Hair follicular keratinocyte (primary cell): Measurements from ENCODE around the gene SP7. TPM values are rescaled to one million over a fixed set of nuclear protein-coding genes. Genes with fewer than 3 reads are reported as not detected.

Source experiments
- total RNA-seq: library from RNA; depleted of rRNA; stranded (reverse); fragments of >200 nt; gene quantifications from 2 replicates; pipeline ENCODE4 v1.2.3, GENCODE V29; 2015

The SP7 gene
- not detected in 2 replicates for total RNA-seq

DNA sequence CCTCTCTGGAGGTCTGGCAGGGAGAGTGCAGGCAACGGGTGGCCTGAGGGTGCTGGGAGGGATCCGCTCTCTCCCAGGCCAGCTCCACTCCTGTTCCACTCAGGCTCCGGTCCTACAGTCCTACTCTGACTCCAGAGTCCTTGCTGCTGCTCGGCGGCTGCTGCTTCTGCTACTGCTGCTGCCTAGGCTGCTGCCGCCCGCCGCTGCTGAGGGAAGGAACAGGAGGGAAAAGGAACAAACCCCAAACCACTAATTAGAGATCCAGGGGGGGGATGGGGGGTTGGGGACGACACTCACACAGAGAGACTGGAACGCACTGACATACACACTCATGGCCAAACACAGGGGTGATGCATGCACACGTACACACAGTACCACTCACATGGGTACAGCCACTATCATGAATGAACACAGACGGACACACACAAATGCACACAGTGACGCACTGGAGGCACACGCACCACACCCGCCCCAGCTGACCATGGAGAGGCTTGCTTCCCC is at the start of gene SP7:
Gene SP7 (minus strand): TSS at position 174 of the 501 bp plus-strand sequence. CDS start 708 bp downstream, outside the sequence.

DNA sequence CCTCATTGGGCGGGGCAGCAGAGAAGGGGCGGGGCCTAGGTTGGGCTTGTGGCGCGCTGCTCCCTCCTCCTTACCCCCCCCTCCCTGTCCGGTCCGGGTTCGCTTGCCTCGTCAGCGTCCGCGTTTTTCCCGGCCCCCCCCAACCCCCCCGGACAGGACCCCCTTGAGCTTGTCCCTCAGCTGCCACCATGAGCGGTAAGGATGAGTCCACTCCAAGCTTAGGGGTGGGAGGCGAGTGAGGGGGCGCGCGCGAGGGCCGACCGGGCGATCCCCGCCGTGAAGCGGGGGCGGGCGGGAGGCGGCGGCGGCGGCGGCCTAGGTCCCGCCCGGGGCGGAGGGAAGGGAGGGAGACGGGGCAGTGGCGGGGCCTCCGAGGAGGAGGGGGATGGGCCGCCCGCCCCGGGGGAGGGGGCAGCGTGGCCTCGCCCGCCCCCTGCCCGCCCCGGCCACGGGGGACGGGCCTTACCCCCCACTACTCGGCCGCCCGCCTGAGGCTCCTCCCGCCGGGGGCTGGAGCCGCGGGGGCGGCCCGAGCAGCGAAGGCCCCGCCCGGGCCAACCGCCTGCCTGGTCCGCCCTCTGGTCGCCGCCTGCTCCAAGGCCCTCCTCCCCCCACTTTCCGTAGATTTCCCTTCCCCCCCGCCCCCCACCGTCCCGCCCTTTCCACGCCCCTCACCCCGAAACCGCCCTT is 44.1 kb upstream of the SP7 start, which contains the start of gene SP1:
Gene SP1 (plus strand): TSS at position 73 of the 690 bp plus-strand sequence. CDS start 116 bp downstream, at position 189.

DNA sequence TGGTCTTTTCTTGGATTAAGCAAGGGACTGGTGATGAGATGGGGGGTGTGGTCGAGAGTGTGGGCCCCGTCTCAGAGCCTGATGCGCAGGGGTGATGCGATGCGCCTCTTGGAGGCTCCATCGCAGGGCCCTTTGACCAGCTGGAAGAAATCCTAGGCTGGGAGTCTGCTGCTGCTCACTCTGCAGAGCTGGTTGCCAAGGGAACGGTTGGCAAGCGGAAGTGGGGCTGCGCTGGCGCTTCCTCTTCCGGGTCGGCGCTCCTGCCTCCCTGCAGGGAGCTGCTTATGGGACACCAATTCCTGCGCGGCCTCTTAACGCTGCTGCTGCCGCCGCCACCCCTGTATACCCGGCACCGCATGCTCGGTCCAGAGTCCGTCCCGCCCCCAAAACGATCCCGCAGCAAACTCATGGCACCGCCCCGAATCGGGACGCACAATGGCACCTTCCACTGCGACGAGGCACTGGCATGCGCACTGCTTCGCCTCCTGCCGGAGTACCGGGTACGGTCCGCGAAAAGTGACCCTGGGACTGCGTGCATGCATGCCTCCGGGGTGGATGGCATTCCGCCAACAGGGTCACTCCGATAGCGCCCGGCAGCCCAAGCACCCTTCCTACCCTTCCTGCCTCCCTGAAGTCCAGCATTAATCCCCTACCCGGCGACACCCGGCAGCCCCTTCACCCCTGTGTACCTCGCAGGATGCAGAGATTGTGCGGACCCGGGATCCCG is 36.5 kb downstream of the SP7 start, which contains the start of gene MYG1:
Gene MYG1 (plus strand): TSS at position 242 of the 727 bp plus-strand sequence. CDS start 43 bp downstream, at position 285.

DNA sequence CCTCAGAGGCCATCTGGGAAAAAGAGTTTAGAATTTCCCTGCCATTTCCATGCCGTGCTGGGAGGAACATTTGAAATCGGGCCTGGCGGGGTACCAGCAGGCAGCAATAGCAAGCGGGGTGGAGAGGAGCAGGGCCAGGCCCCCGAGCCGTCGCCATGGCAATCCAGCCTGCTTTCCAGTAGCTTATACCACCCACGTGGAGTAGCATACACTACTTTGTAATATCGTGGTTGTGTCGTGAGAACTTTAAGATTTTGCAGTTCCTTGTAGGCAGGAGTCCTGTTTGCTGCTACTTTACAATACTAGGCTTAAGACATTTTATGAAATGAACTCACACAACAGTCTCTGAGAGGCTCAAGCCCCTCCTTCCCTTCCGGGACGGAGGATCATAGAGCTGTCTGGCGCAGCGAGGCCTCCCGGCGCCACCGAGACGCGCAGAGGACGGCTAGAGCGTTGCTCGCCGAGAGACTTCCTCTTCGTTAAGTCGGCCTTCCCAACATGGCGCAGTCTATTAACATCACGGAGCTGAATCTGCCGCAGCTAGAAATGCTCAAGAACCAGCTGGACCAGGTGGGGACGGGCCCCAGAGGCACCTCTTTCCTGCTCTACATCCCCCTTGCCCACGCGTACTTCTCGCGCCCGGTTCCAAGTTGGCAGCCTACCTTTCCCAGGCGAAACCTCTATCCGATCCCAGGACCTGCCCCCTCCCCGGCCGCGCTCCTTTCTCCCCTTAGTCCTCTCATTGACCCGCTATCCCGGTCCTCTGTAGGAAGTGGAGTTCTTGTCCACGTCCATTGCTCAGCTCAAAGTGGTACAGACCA is 40.9 kb downstream of the SP7 start, which contains the start of gene PFDN5:
Gene PFDN5 (plus strand): TSS at position 473 of the 821 bp plus-strand sequence. CDS start 26 bp downstream, at position 499.

Other genes starting within 250 kb of the SP7 start
- gene IGFBP6, start 238.7 kb downstream of the SP7 start, total RNA-seq, result 93.5 and 128 TPM in 2 replicates
- not detected in 2 replicates for gene SOAT2, start 232.9 kb downstream of the SP7 start, total RNA-seq
- gene ZNF740, start 155.6 kb downstream of the SP7 start, total RNA-seq, result 3.8 and 8.4 TPM in 2 replicates
- gene CSAD, start 155.4 kb downstream of the SP7 start, total RNA-seq, result 1.4 and 4.5 TPM in 2 replicates
- gene ITGB7, start 129.1 kb downstream of the SP7 start, total RNA-seq, result 0.04 and 1.6 TPM in 2 replicates
- gene RARG, start 104.1 kb downstream of the SP7 start, total RNA-seq, result 32.6 and 46.6 TPM in 2 replicates
- gene ESPL1, start 68.1 kb downstream of the SP7 start, total RNA-seq, result 7.3 and 15.2 TPM in 2 replicates
- gene PFDN5, start 40.8 kb downstream of the SP7 start, total RNA-seq, result 366 and 370 TPM in 2 replicates
- gene MYG1, start 36.7 kb downstream of the SP7 start, total RNA-seq, result 57.2 and 61.8 TPM in 2 replicates
- 44.7 and 75.2 TPM in 2 replicates for gene AAAS, start 14.7 kb downstream of the SP7 start, total RNA-seq
- 27.3 and 31.1 TPM in 2 replicates for gene SP1, start 43.8 kb upstream of the SP7 start, total RNA-seq
- not detected in 2 replicates for gene AMHR2, start 87.5 kb upstream of the SP7 start, total RNA-seq
- gene PRR13, start 105.4 kb upstream of the SP7 start, total RNA-seq, result 80.1 and 93.2 TPM in 2 replicates
- 155 and 169 TPM in 2 replicates for gene PCBP2, start 115.7 kb upstream of the SP7 start, total RNA-seq
- 2.2 and 8.4 TPM in 2 replicates for gene MAP3K12, start 163.1 kb upstream of the SP7 start, total RNA-seq
- 34.8 and 43.0 TPM in 2 replicates for gene TARBP2, start 164.9 kb upstream of the SP7 start, total RNA-seq
- not detected in 2 replicates for gene NPFF, start 171.1 kb upstream of the SP7 start, total RNA-seq